ENCODE data around the gene CATSPERZ.

CATSPERZ gene

GRCh38 chr11:64264371-64264852 lies 35.7 kb upstream of the CATSPERZ start:
- no peak for DNase-seq (ENCODE audit: low spot score)

- no peak for DNase-seq (ENCODE audit: low spot score)
These were observed 34.7 kb upstream of the CATSPERZ start for GRCh38 chr11:64265176-64266160.

- DNase-seq (ENCODE audit: low spot score) = no peak
These were observed 33.8 kb upstream of the CATSPERZ start for GRCh38 chr11:64266339-64266738.

- DNase-seq (ENCODE audit: low spot score) = peak; percentile 30
These were observed 32.8 kb upstream of the CATSPERZ start for GRCh38 chr11:64267207-64267945.

- DNase-seq (ENCODE audit: low spot score) = peak; percentile 42
These were observed 31.9 kb upstream of the CATSPERZ start for GRCh38 chr11:64268025-64268892.

GRCh38 chr11:64268893-64269539 lies 31.1 kb upstream of the CATSPERZ start:
- DNase-seq (ENCODE audit: low spot score) = peak; percentile 21

- peak; percentile 97 for DNase-seq (ENCODE audit: low spot score)
These were observed 30.5 kb upstream of the CATSPERZ start for GRCh38 chr11:64269540-64270220.

- DNase-seq (ENCODE audit: low spot score) = no peak
These were observed 24.9 kb upstream of the CATSPERZ start for GRCh38 chr11:64275031-64275800.

- DNase-seq (ENCODE audit: low spot score) = no peak
These were observed 24.3 kb upstream of the CATSPERZ start for GRCh38 chr11:64275841-64276240.

- DNase-seq (ENCODE audit: low spot score) = no peak
These were observed 23.3 kb upstream of the CATSPERZ start for GRCh38 chr11:64276653-64277431.

GRCh38 chr11:64278576-64279190 lies 21.5 kb upstream of the CATSPERZ start:
- DNase-seq (ENCODE audit: low spot score) = no peak

- no peak for DNase-seq (ENCODE audit: low spot score)
These were observed 18.0 kb upstream of the CATSPERZ start for GRCh38 chr11:64281957-64282770.

GRCh38 chr11:64283092-64283491 lies 17.1 kb upstream of the CATSPERZ start:
- DNase-seq (ENCODE audit: low spot score) = no peak

GRCh38 chr11:64284048-64284961 lies 15.9 kb upstream of the CATSPERZ start, which contains the start of gene BAD:
Gene BAD, minus strand, starts transcription at chr11:64284665. Its CDS starts 297 bp downstream, at chr11:64284368.
- DNase-seq (ENCODE audit: low spot score) = peak; percentile 89

GRCh38 chr11:64284962-64285884 lies 14.9 kb upstream of the CATSPERZ start, which contains the start of gene GPR137:
Gene GPR137, plus strand, starts transcription at chr11:64285848. Its CDS starts 677 bp downstream, at chr11:64286525.
- DNase-seq (ENCODE audit: low spot score) = peak; percentile 66

All from kidney capillary endothelial cell (primary cell).